Measurements from ENCODE around the gene KCP. TPM values are rescaled to one million over a fixed set of nuclear protein-coding genes. Genes with fewer than 3 reads are reported as not detected.
A peak's percentile ranks its signal among the peaks of the same experiment; 100 is the strongest.

The KCP gene
- total RNA-seq, 1 experiment from 2014 or later: 0.50 TPM

DNA sequence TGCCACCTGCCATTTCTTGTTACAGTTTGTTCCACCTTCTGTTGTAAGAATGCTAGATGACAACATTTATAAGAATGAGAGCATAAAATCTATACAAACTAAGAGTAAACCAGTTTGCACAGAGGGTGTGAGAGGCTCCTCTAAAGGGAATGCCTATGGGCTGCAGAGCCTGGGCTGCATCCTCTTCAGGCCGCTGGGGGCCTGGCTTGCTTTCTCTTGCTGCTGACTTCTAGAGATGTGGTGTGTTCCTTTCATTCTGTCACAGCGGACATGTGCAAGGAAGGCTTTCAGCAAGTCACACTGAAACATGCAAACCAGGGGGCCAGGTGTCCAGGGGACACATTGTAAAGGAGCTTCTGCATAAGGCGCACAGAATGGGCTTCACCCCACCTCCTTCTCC, 55.0 kb downstream of the KCP start:
- BruUV-seq (replicated peaks): no TSS peak
- no peak for DNase-seq
- H3K9me3 ChIP-seq: no peaks in the 10 kb centered on the region
- intact Hi-C loops (cut with micrococcal nuclease; ENCODE audit: unreplicated experiment): no loop called here
- TF ChIP-seq CTCF (IDR thresholded peaks at IDR 0.05; ENCODE audit: insufficient read depth in 1 of 2, low read depth in 1 of 2, low read length in 1 of 2, severe bottlenecking in 1 of 2, unreplicated experiment in 1 of 2): no peak
- no peaks in the 10 kb centered on the region for H3K36me3 ChIP-seq (ENCODE audit: control insufficient read depth, insufficient read depth, low read length)
- H3K4me1 ChIP-seq: no peaks in the 10 kb centered on the region
- Mint-ChIP-seq H3K4me3 (ENCODE audit: unreplicated experiment) (no peak overlapping the region), H3K36me3 (ENCODE audit: insufficient read depth, unreplicated experiment) (peaks cover 37% of the 10 kb centered on the region), H3K27ac (ENCODE audit: unreplicated experiment) (no peak overlapping the region), H3K9me3 (ENCODE audit: unreplicated experiment) (no peaks in the 10 kb centered on the region), H3K27me3 (ENCODE audit: insufficient read depth, unreplicated experiment) (no peaks in the 10 kb centered on the region), H3K4me1 (ENCODE audit: low read depth, unreplicated experiment) (no peaks in the 10 kb centered on the region)
- ChIA-PET POLR2A (no interaction called here), CTCF (no interaction called here)
- H3K4me3 ChIP-seq (ENCODE audit: low read depth, low read length): no peak overlapping the region
- no peaks in the 10 kb centered on the region for H3K27me3 ChIP-seq (replicated peaks; ENCODE audit: control insufficient read depth, insufficient read depth, low read length)

DNA sequence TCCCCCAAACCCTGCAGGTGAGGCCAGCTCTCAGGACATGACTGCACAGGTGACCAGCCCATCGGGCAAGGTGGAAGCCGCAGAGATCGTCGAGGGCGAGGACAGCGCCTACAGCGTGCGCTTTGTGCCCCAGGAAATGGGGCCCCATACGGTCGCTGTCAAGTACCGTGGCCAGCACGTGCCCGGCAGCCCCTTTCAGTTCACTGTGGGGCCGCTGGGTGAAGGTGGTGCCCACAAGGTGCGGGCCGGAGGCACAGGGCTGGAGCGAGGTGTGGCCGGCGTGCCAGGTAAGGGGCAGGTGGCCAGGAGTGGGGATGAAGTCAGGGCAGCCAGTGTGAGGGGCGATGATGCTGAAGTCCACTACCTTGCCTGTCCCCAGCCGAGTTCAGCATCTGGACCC, 56.1 kb downstream of the KCP start:
- H3K9me3 ChIP-seq: no peaks in the 10 kb centered on the region
- no peaks in the 10 kb centered on the region for H3K4me1 ChIP-seq
- Mint-ChIP-seq H3K27me3 (ENCODE audit: insufficient read depth, unreplicated experiment) (no peaks in the 10 kb centered on the region), H3K4me1 (ENCODE audit: low read depth, unreplicated experiment) (no peaks in the 10 kb centered on the region), H3K4me3 (ENCODE audit: unreplicated experiment) (no peak overlapping the region), H3K27ac (ENCODE audit: unreplicated experiment) (no peak overlapping the region), H3K9me3 (ENCODE audit: unreplicated experiment) (no peaks in the 10 kb centered on the region), H3K36me3 (ENCODE audit: insufficient read depth, unreplicated experiment) (peaks cover 35% of the 10 kb centered on the region)
- no peak overlapping the region for H3K4me3 ChIP-seq (ENCODE audit: low read depth, low read length)
- POLR2A ChIA-PET: no interaction called here
- intact Hi-C loops (cut with micrococcal nuclease; ENCODE audit: unreplicated experiment): no loop called here
- CTCF ChIA-PET: no interaction called here
- TF ChIP-seq CTCF (IDR thresholded peaks at IDR 0.05; ENCODE audit: insufficient read depth in 1 of 2, low read depth in 1 of 2, low read length in 1 of 2, severe bottlenecking in 1 of 2, unreplicated experiment in 1 of 2): no peak
- H3K36me3 ChIP-seq (ENCODE audit: control insufficient read depth, insufficient read depth, low read length): no peaks in the 10 kb centered on the region; the same call in 1 of the 2 replicates
- no peak for DNase-seq
- no peaks in the 10 kb centered on the region for H3K27me3 ChIP-seq (replicated peaks; ENCODE audit: control insufficient read depth, insufficient read depth, low read length)
- BruUV-seq (replicated peaks): TSS peak; percentile 18

DNA sequence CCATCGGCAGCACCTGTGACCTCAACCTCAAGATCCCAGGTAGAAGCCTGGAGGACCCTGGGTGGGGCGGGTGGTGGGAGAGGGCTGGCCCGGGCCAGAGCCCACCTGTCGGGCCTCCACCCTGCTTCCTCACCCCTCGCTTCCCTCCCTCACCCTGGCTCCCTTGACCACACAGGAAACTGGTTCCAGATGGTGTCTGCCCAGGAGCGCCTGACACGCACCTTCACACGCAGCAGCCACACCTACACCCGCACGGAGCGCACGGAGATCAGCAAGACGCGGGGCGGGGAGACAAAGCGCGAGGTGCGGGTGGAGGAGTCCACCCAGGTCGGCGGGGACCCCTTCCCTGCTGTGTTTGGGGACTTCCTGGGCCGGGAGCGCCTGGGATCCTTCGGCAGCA, 56.7 kb downstream of the KCP start:
- no peak for DNase-seq
- no peaks in the 10 kb centered on the region for H3K9me3 Mint-ChIP-seq (ENCODE audit: unreplicated experiment)
- intact Hi-C loops (cut with micrococcal nuclease; ENCODE audit: unreplicated experiment): no loop called here
- H3K36me3 ChIP-seq (ENCODE audit: control insufficient read depth, insufficient read depth, low read length): no peaks in the 10 kb centered on the region; the same call in 1 of the 2 replicates
- TF ChIP-seq CTCF (IDR thresholded peaks at IDR 0.05; ENCODE audit: insufficient read depth in 1 of 2, low read depth in 1 of 2, low read length in 1 of 2, severe bottlenecking in 1 of 2, unreplicated experiment in 1 of 2): no peak
- H3K27ac Mint-ChIP-seq (ENCODE audit: unreplicated experiment): no peak overlapping the region
- H3K9me3 ChIP-seq: no peaks in the 10 kb centered on the region
- H3K4me3 ChIP-seq (ENCODE audit: low read depth, low read length): no peak overlapping the region
- H3K4me3 Mint-ChIP-seq (ENCODE audit: unreplicated experiment): no peak overlapping the region
- no peaks in the 10 kb centered on the region for H3K4me1 Mint-ChIP-seq (ENCODE audit: low read depth, unreplicated experiment)
- H3K4me1 ChIP-seq: no peaks in the 10 kb centered on the region
- POLR2A ChIA-PET: no interaction called here
- no TSS peak for BruUV-seq (replicated peaks)
- CTCF ChIA-PET: no interaction called here
- H3K27me3 Mint-ChIP-seq (ENCODE audit: insufficient read depth, unreplicated experiment): no peaks in the 10 kb centered on the region
- no peaks in the 10 kb centered on the region for H3K27me3 ChIP-seq (replicated peaks; ENCODE audit: control insufficient read depth, insufficient read depth, low read length)
- H3K36me3 Mint-ChIP-seq (ENCODE audit: insufficient read depth, unreplicated experiment): peaks cover 33% of the 10 kb centered on the region

Data from Caco-2 (cell line).